HepG2 (cell line): Measurements from ENCODE around the gene SLC22A7. TPM values are rescaled to one million over a fixed set of nuclear protein-coding genes. Genes with fewer than 3 reads are reported as not detected.

Source experiments
- ARID4A ChIP-seq: sonication (generic); formaldehyde crosslinking; IDR thresholded peaks from 2 replicates; pipeline ENCODE4 v1.5.0; 2020; ENCODE audit warnings: mild to moderate bottlenecking, missing genetic modification reagents, borderline replicate concordance
- CBX1 ChIP-seq: IDR thresholded peaks from one replicate; pipeline ENCODE4 v1.6.1; 2016; ENCODE audit warnings: antibody characterized with exemption, low read depth
- CBX2 ChIP-seq, 2 experiments: fragments of 200-600 bp in 1 of 2; sonication (generic); formaldehyde crosslinking in 1 of 2; IDR thresholded peaks; 2 replicates each; pipeline versions ENCODE4 v1.7.0 to v1.8.1; 2018 to 2022; ENCODE audit warnings: low read depth in 2 of 2, low read length in 1 of 2, mild to moderate bottlenecking in 1 of 2, missing genetic modification reagents in 1 of 2
- KLF11 ChIP-seq: IDR thresholded peaks from 2 replicates; pipeline ENCODE4 v1.6.1; 2016; ENCODE audit warnings: missing compliant biosample characterization
- MTF1 ChIP-seq: sonication (generic); formaldehyde crosslinking; IDR thresholded peaks from 2 replicates; pipeline ENCODE4 v1.5.0; 2020; ENCODE audit warnings: missing genetic modification reagents
- SRF ChIP-seq: IDR thresholded peaks from 2 replicates; pipeline ENCODE4 v1.6.1; 2011; ENCODE audit warnings: mild to moderate bottlenecking, low read depth, low read length, moderate library complexity
- TCF12 ChIP-seq, 2 experiments: fragments of 450-650 bp in 1 of 2; sonication (generic) in 1 of 2; formaldehyde crosslinking in 1 of 2; IDR thresholded peaks; 2 replicates each; pipeline versions ENCODE4 v1.6.1 to v1.8.0; 2017 to 2022; ENCODE audit warnings: antibody characterized with exemption in 1 of 2, mild to moderate bottlenecking in 1 of 2, missing genetic modification reagents in 1 of 2, moderate library complexity in 1 of 2
- TFAP4 ChIP-seq: sonication (generic); IDR thresholded peaks from 2 replicates; pipeline ENCODE4 v1.6.1; 2016; ENCODE audit warnings: low read depth, borderline replicate concordance
- THYN1 ChIP-seq: sonication (generic); formaldehyde crosslinking; IDR thresholded peaks from 2 replicates; pipeline ENCODE4 v1.8.1; 2023; ENCODE audit warnings: low read depth, mild to moderate bottlenecking, moderate library complexity, missing genetic modification reagents, borderline replicate concordance
- ZBTB4 ChIP-seq: sonication (generic); formaldehyde crosslinking; IDR thresholded peaks from 2 replicates; pipeline ENCODE4 v1.4.0; 2020; ENCODE audit warnings: missing genetic modification reagents, mild to moderate bottlenecking, borderline replicate concordance
- ZSCAN5A ChIP-seq: sonication (generic); formaldehyde crosslinking; IDR thresholded peaks from 2 replicates; pipeline ENCODE4 v1.8.0; 2022; ENCODE audit warnings: mild to moderate bottlenecking, missing genetic modification reagents, borderline replicate concordance
- polyA plus RNA-seq, 8 experiments: library from polyadenylated mRNA; depleted of rRNA in 3 of 8; stranded (reverse) in 7 of 8; unstranded in 1 of 8; fragments of >200 nt; fragmentation: Illumina TruSeq in 4 of 8; extraction: Trizol in 4 of 8; gene quantifications; 2 replicates each; pipeline versions ENCODE4 v1.2.1 to v1.2.3, GENCODE V29; 2011 to 2016; ENCODE audit warnings: low read depth in 4 of 8, missing spikeins in 1 of 8, mixed read lengths in 1 of 8; ENCODE audit not compliant: insufficient read depth in 1 of 8
- total RNA-seq, 5 experiments: library from RNA; depleted of rRNA; stranded (reverse); fragments of >200 nt; fragmentation: Illumina TruSeq; extraction: Trizol; gene quantifications; 2 replicates each; pipeline ENCODE4 v1.2.3, GENCODE V29; 2016; ENCODE audit warnings: low read depth in 1 of 5
- TF ChIP-seq, protein P1 (sequence below): sonication (generic); formaldehyde crosslinking; IDR thresholded peaks from 2 replicates; pipeline ENCODE4 v1.4.0; 2020; ENCODE audit warnings: missing genetic modification reagents
- TF ChIP-seq, protein P2 (sequence below): sonication (generic); formaldehyde crosslinking; IDR thresholded peaks from 2 replicates; pipeline ENCODE4 v1.4.0; 2020; ENCODE audit warnings: missing genetic modification reagents

SLC22A7 gene
- total and polyA plus RNA-seq, 2 of the 13 experiments (the other 11 are each of a cell fraction or from before 2014, with no cell fraction given), result 5.3 to 22.6 TPM

DNA sequence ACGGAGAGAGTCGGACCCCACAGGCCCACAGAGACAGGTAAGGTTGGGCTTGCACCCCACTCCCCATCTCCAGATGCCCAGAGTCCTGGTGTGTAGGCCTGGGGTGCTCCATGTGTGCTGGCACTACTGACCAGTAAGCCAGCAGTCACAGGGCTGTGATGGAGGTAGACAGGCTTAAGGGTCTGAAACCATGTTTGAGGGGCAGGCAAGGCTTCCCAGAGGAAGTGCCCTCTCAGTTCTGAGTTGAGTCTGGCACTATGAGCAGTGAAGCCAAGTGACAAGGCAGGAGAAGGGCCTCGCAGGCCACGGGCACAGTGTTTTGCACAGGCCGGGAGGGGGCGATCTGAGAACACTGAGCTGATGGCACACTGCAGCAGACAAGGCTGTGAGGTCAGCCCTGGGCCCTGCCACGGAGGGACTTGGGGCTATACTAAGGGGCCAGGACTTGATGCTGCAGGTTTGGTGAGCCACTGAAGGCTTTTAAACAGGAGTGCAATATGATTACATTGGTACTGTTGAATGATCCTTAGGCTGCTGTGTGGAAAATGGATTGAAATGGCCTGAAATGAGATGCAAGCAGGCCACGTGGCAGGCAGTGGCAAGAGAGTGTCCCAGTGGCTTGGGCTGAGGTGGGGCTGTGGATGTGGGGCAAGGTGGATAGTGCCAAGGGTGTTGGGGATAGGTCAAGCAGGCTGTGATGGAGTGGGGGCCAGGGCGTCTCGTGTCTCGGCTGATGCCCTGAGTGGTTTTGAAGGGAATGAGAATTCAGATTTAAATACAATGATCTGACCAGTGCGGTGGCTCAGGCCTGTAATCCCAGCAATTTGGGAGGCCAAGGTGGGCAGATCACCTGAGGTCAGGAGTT lies 34.5 kb upstream of the SLC22A7 start (continued):
- TF ChIP-seq ZBTB4 (peak; percentile 63; the same call in 1 of the 2 replicates), CBX2 (IDR thresholded peaks at IDR 0.05; ENCODE audit: low read depth, low read length) (no peak), CBX2 (CRISPR knock-in tag; IDR thresholded peaks at IDR 0.05; ENCODE audit: low read depth) (0 out of 2 replicates have a peak, but pooled peaks have one; percentile 55), KLF11 (peak; percentile 86; the same call in 1 of the 2 replicates), THYN1 (CRISPR knock-in tag) (peak; percentile 61; the same call in 1 of the 2 replicates), ARID4A (CRISPR knock-in tag) (peak; percentile 59; the same call in 1 of the 2 replicates), TCF12 (IDR thresholded peaks at IDR 0.05) (no peak), TCF12 (CRISPR knock-in tag; IDR thresholded peaks at IDR 0.05) (no peak), CBX1 (no peak), MTF1 (CRISPR knock-in tag) (no peak), TFAP4 (no peak), ZSCAN5A (CRISPR knock-in tag) (0 out of 2 replicates have a peak, but pooled peaks have one; percentile 31), SRF (no peak)
- TF ChIP-seq, protein P1, sequence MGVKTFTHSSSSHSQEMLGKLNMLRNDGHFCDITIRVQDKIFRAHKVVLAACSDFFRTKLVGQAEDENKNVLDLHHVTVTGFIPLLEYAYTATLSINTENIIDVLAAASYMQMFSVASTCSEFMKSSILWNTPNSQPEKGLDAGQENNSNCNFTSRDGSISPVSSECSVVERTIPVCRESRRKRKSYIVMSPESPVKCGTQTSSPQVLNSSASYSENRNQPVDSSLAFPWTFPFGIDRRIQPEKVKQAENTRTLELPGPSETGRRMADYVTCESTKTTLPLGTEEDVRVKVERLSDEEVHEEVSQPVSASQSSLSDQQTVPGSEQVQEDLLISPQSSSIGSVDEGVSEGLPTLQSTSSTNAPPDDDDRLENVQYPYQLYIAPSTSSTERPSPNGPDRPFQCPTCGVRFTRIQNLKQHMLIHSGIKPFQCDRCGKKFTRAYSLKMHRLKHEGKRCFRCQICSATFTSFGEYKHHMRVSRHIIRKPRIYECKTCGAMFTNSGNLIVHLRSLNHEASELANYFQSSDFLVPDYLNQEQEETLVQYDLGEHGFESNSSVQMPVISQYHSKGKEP (CRISPR knock-in tag), result 0 out of 2 replicates have a peak, but pooled peaks have one; percentile 45
- TF ChIP-seq, protein P2, sequence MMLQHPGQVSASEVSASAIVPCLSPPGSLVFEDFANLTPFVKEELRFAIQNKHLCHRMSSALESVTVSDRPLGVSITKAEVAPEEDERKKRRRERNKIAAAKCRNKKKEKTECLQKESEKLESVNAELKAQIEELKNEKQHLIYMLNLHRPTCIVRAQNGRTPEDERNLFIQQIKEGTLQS, result 0 out of 2 replicates have a peak, but pooled peaks have one; percentile 31
